ENCODE data around the gene TRIM63.

TRIM63 gene

GRCh38 chr1:26089125-26089524 is 21.7 kb upstream of the TRIM63 start:
- DNase-seq = no peak

GRCh38 chr1:26084844-26085243 is 17.4 kb upstream of the TRIM63 start:
- no peak for DNase-seq

GRCh38 chr1:26084091-26084561 is 16.7 kb upstream of the TRIM63 start:
- no peak for DNase-seq

GRCh38 chr1:26083208-26083607 is 15.8 kb upstream of the TRIM63 start:
- no peak for DNase-seq

- DNase-seq = no peak
Measured at GRCh38 chr1:26082020-26082350, 14.6 kb upstream of the TRIM63 start.

- no peak for DNase-seq
Measured at GRCh38 chr1:26081267-26082019, 14.0 kb upstream of the TRIM63 start.

- no peak for DNase-seq
Measured at GRCh38 chr1:26079960-26080814, 12.8 kb upstream of the TRIM63 start.

- no peak for DNase-seq
Measured at GRCh38 chr1:26079178-26079563, 11.7 kb upstream of the TRIM63 start.

- no peak for DNase-seq
Measured at GRCh38 chr1:26078286-26079177, 11.1 kb upstream of the TRIM63 start.

GRCh38 chr1:26077524-26077923 is 10.1 kb upstream of the TRIM63 start:
- DNase-seq = no peak

GRCh38 chr1:26075421-26076144 is 8.2 kb upstream of the TRIM63 start:
- DNase-seq = no peak

GRCh38 chr1:26072305-26072704 is 4.9 kb upstream of the TRIM63 start:
- peak in 1 of 51 donors; percentile 12 for DNase-seq

GRCh38 chr1:26070963-26071342 is 3.5 kb upstream of the TRIM63 start:
- DNase-seq = no peak

- no peak for DNase-seq
Measured at GRCh38 chr1:26070296-26070962, 3.0 kb upstream of the TRIM63 start.

GRCh38 chr1:26069941-26070295 is 2.5 kb upstream of the TRIM63 start:
- no peak for DNase-seq

GRCh38 chr1:26066857-26067256 is 573 bp downstream of the TRIM63 start:
- no peak for DNase-seq

GRCh38 chr1:26066160-26066559 is 1.3 kb downstream of the TRIM63 start:
- DNase-seq = no peak

- DNase-seq = no peak
Measured at GRCh38 chr1:26064553-26064952, 2.9 kb downstream of the TRIM63 start.

- no peak for DNase-seq
Measured at GRCh38 chr1:26060832-26061574, 6.4 kb downstream of the TRIM63 start.

- no peak for DNase-seq
Measured at GRCh38 chr1:26059906-26060305, 7.5 kb downstream of the TRIM63 start.

Data from hypothalamus (tissue), 51 donors.